ENCODE results near the gene CACNA1G.

GRCh38 chr17:50531428-50532025 is 29.0 kb upstream of the CACNA1G start:
- TF ChIP-seq EZH2 (IDR thresholded peaks at IDR 0.05; ENCODE audit: borderline replicate concordance, low read depth, low read length, severe bottlenecking) (no peak), POLR2A (IDR thresholded peaks at IDR 0.05; ENCODE audit: low read depth, low read length) (no peak), POLR2AphosphoS5 (IDR thresholded peaks at IDR 0.05; ENCODE audit: insufficient read depth, low read depth, low read length) (no peak), GATA2 (IDR thresholded peaks at IDR 0.05; ENCODE audit: insufficient read depth, insufficient read length, low read depth, low read length) (no peak)
- TF ChIP-seq, protein P1, sequence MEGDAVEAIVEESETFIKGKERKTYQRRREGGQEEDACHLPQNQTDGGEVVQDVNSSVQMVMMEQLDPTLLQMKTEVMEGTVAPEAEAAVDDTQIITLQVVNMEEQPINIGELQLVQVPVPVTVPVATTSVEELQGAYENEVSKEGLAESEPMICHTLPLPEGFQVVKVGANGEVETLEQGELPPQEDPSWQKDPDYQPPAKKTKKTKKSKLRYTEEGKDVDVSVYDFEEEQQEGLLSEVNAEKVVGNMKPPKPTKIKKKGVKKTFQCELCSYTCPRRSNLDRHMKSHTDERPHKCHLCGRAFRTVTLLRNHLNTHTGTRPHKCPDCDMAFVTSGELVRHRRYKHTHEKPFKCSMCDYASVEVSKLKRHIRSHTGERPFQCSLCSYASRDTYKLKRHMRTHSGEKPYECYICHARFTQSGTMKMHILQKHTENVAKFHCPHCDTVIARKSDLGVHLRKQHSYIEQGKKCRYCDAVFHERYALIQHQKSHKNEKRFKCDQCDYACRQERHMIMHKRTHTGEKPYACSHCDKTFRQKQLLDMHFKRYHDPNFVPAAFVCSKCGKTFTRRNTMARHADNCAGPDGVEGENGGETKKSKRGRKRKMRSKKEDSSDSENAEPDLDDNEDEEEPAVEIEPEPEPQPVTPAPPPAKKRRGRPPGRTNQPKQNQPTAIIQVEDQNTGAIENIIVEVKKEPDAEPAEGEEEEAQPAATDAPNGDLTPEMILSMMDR (IDR thresholded peaks at IDR 0.05; ENCODE audit: extremely low read depth in 1 of 2, insufficient read depth in 1 of 2, low read depth in 1 of 2, low read length in 2 of 2): no peak

Data from endothelial cell of umbilical vein (primary cell).